Inferior parietal cortex (tissue), 1 donor: ENCODE results near the gene FBLN5.
A peak's percentile ranks its signal among the peaks of the same experiment; 100 is the strongest.

ENCODE experiments used
- DNase-seq: peaks from one replicate; pipeline ENCODE4 v3.0.0-alpha.2; 2016; ENCODE audit errors: extremely low spot score

Gene FBLN5

GRCh38 chr14:91947475-91948184 lies at the start of gene FBLN5:
TSS of gene FBLN5 (minus strand) at chr14:91947694. CDS start at chr14:91947229, 465 bp downstream.
- no peak for DNase-seq

DNA sequence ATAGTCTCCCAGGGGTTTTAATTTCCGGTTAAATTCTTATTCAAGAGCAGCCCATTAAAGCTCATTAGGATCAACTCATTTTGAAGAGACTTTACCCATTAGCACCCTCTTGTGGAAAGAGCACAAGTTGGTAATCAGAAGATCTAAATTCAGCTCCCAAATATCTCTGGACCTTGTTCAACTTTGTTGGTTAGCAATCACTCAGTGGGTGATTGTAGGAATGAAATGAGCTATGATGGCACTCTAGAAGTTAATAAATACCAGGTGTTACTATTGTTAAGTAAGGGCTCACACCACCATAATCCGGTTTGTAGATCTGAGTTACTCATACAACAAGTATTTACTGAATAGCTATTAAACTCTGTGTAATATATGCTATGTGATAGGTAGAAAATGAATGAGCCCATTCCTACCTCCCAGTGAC lies 49.5 kb upstream of the FBLN5 start:
- DNase-seq = peak; percentile 59

DNA sequence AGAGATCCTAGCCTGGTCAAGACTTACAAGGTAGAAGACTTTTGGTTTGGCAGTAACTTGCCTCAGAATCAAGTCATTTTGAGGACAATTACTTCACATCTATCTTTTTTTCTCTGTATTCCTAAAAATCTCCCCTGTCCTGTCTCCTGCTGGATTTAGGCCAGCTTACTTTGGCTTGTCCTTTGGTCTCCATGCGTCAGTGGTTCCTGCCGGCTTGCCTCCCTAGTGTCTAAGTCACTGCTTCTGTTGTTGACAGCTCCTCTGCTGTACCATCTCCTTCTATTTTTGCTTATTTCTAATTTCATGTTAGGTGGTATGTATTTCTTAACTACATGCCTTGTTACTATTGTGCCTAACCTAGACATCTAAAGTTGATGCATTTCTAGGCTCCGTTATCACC lies 39.7 kb upstream of the FBLN5 start:
- DNase-seq = no peak

DNA sequence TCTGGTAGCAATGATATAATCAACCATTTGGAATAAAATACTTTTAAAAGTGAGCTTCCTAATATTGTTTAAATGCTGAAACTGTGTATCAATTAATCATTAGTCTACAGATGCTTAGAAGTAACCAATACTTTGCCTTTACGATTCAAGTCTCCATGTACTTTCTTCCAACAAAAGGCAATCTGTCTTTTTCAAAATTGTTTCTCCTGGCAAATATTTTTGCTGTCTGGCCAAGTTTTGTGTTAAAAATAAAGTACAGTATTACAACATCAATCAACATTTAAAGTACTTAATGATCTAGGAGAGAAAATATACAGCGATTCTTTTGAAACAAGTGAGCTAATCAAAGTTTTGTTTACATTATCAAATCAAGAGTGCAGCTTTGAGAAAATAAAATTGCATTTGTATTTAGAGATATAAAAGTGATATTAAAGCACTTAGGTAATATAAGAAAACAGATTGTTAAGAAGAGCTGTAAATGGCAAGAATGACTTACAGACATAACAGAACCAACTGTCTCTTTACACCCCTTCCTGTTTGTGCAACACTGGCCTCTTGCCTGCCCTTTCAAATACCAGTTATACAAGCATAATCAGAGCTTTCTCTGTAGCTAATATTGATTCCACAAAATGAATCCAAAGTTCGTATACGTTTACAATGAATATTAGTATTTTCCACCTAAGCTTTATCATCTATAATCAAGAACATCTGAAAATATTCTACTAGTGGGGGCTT lies 38.2 kb upstream of the FBLN5 start:
- DNase-seq = no peak

GRCh38 chr14:91985008-91985407 lies 37.5 kb upstream of the FBLN5 start:
- DNase-seq = no peak

DNA sequence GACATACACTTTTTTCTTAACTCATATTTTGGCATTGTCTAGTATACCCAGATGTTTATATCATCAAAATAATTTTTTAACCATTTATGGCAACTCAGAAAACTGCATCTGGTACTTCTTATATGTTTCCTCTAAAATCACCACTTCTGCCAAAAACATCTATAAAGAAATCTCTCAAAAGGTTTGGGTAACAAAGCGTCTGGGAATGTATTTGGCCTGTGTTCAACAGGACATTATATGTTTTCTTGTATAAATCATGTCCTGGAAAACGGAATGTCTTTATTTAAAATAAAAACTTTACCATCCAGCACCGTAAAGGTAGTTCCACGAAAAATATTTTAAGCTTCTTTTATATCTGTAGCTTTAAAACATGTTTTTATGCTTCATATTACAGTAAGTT lies 36.1 kb upstream of the FBLN5 start:
- no peak for DNase-seq

GRCh38 chr14:91980157-91980556 lies 32.7 kb upstream of the FBLN5 start:
- peak; percentile 25 for DNase-seq

- no peak for DNase-seq
These were observed 30.4 kb upstream of the FBLN5 start for GRCh38 chr14:91977884-91978283.

DNA sequence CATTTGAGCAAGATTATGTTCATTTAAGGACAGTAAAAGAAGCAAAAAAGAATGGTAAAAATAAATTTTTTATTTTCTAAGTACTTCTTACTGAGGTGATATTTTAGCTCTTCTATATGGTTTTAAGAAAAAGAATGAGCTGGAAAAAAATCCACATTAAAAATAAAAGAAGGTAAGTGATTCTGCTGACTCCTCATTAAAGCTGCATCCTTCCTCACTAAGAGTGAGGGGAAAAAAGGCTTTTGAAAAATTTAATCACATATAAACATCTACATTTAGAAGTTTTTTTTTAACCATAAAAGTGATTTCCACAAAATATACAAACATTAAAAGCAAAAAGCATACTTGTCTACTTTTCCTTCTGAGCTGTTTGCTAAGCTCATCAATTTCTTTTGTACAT lies 28.3 kb upstream of the FBLN5 start:
- no peak for DNase-seq

GRCh38 chr14:91971188-91971778 lies 23.8 kb upstream of the FBLN5 start:
- no peak for DNase-seq

DNA sequence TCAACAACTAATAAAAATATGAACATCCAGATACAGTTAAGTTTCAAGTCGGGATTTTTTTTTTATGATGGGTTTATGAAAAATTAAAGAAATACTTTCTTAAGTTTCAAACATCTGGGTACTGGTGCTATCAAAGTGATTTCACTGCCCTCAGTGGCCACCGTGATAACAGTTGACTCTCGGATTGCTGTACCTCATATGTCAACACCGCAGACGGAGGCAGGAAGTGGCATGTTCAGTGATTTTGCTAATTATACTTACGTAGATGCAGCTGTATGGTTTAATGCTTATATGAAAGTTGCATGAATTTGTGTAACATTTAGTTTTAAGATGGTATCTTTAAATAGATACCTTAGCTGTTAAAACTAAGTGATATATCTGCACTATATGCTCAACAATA lies 20.8 kb upstream of the FBLN5 start:
- DNase-seq = no peak

- no peak for DNase-seq
These were observed 17.2 kb upstream of the FBLN5 start for GRCh38 chr14:91964724-91965123.

DNA sequence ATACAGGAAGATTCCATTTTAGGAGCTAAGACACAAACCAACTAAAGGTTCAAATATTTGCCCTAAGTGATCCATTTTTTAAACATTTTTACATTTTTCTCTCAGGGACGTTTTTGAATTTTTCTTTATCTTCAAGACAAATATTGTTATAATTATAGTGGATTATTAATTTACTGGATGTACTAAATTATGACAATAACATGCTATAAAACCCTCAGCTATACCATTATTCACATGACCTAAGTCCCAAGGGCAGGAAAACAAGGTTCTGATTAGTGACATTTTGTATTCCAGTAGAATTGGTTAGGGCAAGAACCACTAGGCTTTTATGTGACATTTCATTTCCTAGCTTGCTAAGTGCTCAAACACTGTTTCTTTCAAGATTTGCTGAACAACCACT lies 16.5 kb upstream of the FBLN5 start:
- DNase-seq = no peak

- no peak for DNase-seq
These were observed 16.0 kb upstream of the FBLN5 start for GRCh38 chr14:91963465-91963864.

DNA sequence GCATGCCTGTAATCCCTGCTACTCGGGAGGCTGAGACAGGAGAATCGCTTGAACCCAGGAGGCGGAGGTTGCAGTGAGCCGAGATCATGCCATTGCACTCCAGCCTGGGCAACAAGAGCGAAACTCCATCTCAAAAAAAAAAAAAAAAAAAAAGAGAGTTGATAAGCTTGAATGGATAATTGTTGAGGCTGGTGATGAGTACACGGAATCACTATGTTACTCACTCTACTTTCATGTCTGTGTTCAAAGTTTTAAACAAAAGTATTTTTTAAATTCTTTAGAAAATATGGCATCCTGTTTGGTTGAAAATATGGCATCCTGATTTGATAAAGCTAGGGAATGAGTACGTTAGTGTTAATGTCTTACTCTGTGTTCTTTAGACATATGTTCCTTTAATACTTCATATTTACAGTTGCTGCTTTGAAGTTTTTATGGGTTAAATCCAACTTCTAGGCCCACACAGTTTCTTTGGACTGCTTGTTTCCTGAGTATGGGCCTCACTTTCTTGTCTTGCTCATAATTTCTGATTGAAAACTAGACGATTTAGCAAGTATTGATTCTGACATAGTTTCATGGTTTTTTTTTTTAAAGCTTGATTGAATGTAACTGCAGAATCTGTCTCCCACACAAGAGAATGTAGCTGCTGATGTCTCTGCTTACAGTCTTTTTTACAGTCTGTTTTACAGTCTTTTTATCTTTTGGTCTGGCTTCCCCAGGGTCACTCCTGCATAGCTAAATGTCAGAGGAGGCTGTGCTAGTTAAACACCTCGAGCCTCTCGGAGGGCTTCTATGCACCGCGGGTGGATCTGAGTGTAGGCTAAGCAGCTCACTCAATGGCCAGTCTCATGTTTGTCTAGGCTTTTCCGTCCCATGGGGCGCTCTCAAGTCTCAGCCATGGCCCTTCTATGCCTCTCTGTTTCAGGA lies 14.1 kb upstream of the FBLN5 start:
- no peak for DNase-seq

DNA sequence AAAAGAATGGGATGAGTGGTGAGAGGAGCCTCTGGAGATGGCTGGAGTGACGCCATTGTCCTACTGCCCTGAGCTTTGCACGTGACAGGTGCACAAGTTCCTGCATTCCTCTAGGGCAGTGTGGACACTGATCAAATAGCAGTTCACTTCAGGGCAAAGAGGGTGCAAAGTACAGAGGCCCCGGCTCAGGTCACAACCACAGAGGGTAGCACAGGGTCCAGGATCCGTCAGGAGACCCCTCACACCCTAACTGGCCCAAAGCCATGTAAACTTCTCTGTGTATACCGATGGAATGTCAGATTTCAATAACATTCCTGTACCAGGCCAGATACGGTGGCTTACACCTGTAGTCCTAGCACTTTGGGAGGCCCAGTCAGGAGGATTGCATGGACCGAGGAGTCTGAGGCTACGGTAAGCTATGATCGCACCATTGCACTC lies 10.4 kb upstream of the FBLN5 start:
- DNase-seq = no peak

DNA sequence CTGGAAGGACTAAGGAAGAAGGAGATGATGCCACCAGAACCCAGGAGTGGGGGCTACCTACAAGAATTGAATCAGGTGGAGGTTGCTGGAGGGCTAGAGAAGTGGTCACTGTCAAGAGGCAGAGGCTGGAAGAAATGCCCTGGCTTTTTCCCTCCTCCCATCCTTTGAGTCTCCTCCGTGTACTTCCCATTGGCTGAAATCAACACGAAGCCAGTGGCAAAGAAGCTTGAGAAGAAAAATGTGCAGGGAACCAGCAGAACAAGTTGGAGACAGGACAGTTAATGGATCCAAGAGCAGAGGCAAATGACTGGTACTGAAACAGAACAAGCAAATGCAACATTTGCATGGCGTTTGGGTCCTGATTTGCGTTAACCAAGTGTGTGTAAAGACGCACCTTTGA lies 9.1 kb upstream of the FBLN5 start:
- DNase-seq = no peak

DNA sequence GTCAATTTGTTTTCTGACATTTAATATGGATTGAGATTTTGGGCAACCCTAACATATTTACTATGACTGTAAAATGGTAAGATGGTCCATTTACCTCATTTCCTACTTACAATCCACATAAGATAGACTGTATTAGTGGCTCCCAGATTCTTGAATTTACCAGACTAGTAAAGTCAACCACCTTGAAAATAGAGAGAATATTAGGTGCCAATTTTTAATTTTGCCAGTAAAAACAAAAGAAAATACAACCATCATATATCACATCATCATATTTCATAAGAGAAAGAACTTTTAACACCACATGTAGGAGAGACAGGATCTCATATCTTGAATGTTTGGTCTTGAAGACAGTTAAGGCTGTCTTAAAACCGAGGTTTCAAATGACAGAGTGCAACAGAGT lies 7.7 kb upstream of the FBLN5 start:
- DNase-seq = no peak

- no peak for DNase-seq
These were observed 5.9 kb upstream of the FBLN5 start for GRCh38 chr14:91953170-91953985.

- DNase-seq = no peak
These were observed 646 bp downstream of the FBLN5 start for GRCh38 chr14:91946622-91947474.
